Left lung (tissue), 10 donors: ENCODE data around the gene LRMDA. TPM values are rescaled to one million over a fixed set of nuclear protein-coding genes. Genes with fewer than 3 reads are reported as not detected.

Source experiments
- ATAC-seq: fragments of 200-7000 bp; cut with Tn5 transposase; one replicate; pipeline ENCODE4 v1.9.1; 2020; ENCODE audit warnings: moderate library complexity
- DNase-seq, 4 donors: peaks; one replicate each; pipeline ENCODE4 v3.0.0-alpha.2; 2013 to 2020
- H3K27ac ChIP-seq, 2 donors: fragments of 200-600 bp; sonication (generic) in 1 of 2; one replicate each; pipeline versions ENCODE4 v1.5.0 to v1.8.0; 2020 to 2021
- H3K27me3 ChIP-seq, 2 donors: fragments of 200-600 bp; sonication (generic) in 1 of 2; one replicate each; pipeline versions ENCODE4 v1.5.0 to v1.8.0; 2020 to 2021
- H3K36me3 ChIP-seq, 2 donors: fragments of 200-600 bp; sonication (generic) in 1 of 2; one replicate each; pipeline versions ENCODE4 v1.5.0 to v1.8.0; 2020 to 2021
- H3K4me1 ChIP-seq, 2 donors: fragments of 200-600 bp; one replicate each; pipeline ENCODE4 v1.8.0; 2021
- H3K4me3 ChIP-seq, 2 donors: fragments of 200-600 bp; sonication (generic) in 1 of 2; one replicate each; pipeline versions ENCODE4 v1.5.0 to v1.8.0; 2020 to 2021; ENCODE audit warnings: mild to moderate bottlenecking in 1 of 2
- H3K9me3 ChIP-seq, 2 donors: fragments of 200-600 bp; sonication (generic) in 1 of 2; one replicate each; pipeline versions ENCODE4 v1.5.0 to v1.8.0; 2020 to 2021
- intact Hi-C, 2 donors: fragments of 100-400 bp; cut with DNase I; formaldehyde crosslinking; loops; one replicate each; pipeline versions ENCODE4 v1.11.2 to v1.14.2; 2022
- polyA plus RNA-seq, 6 donors: library from polyadenylated mRNA; unstranded; fragments of 120-200 nt; gene quantifications; one replicate each; pipeline ENCODE4 v1.2.1, GENCODE V29; 2013; ENCODE audit not compliant: insufficient read length in 6 of 6
- total RNA-seq, 2 donors: library from RNA; stranded (reverse); fragmentation: NEBNext Ultra II Directional; extraction: Animal tissue kit (Norgen Biotek cat#: 25700); gene quantifications; one replicate each; pipeline ENCODE4 v1.2.1, GENCODE V29; 2021
- TF ChIP-seq, protein P1 (sequence below), 2 donors: fragments of 200-600 bp; sonication (generic) in 1 of 2; IDR thresholded peaks; one replicate each; pipeline versions ENCODE4 v1.5.0 to v1.8.0; 2021; ENCODE audit warnings: antibody characterized with exemption in 2 of 2
- donor health status: DM: no; HTN: yes; CAD: no.
- donor health status: DM: no; HTN: no; CAD: no.

The LRMDA gene
- total and polyA plus RNA-seq, 8 donors: 13.9 to 23.6 (median 18.7) TPM

DNA sequence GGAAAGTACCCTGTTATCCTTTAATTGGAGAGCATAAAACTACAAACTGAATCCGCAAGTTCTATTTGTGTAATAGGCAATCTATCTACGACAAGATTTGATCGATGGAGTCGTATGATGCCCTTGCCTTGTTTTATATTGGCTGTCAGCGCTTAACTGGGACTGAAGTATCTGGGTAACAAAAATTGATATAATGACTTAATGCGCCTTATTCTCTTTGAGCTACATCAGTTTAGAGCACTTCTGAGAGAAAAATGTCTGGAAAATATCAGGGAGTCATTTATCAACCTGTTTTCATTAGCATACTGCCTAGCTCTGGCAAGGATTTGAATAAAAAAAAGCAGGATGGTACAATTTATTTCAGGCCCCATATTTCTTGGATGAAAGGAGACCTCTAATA lies 262.1 kb downstream of the LRMDA start:
- no peaks in the 10 kb centered on the region for H3K9me3 ChIP-seq
- TF ChIP-seq, protein P1, sequence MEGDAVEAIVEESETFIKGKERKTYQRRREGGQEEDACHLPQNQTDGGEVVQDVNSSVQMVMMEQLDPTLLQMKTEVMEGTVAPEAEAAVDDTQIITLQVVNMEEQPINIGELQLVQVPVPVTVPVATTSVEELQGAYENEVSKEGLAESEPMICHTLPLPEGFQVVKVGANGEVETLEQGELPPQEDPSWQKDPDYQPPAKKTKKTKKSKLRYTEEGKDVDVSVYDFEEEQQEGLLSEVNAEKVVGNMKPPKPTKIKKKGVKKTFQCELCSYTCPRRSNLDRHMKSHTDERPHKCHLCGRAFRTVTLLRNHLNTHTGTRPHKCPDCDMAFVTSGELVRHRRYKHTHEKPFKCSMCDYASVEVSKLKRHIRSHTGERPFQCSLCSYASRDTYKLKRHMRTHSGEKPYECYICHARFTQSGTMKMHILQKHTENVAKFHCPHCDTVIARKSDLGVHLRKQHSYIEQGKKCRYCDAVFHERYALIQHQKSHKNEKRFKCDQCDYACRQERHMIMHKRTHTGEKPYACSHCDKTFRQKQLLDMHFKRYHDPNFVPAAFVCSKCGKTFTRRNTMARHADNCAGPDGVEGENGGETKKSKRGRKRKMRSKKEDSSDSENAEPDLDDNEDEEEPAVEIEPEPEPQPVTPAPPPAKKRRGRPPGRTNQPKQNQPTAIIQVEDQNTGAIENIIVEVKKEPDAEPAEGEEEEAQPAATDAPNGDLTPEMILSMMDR (IDR thresholded peaks at IDR 0.05): no peak
- ATAC-seq (no peak), DNase-seq (no peak)
- H3K4me3 ChIP-seq: no peak overlapping the region
- no peaks in the 10 kb centered on the region for H3K27me3 ChIP-seq
- H3K27ac ChIP-seq: no peak overlapping the region
- intact Hi-C loops: no loop called here
- peaks cover 5 to 7% of the 10 kb centered on the region in 2 donors for H3K4me1 ChIP-seq
- no peaks in the 10 kb centered on the region for H3K36me3 ChIP-seq

DNA sequence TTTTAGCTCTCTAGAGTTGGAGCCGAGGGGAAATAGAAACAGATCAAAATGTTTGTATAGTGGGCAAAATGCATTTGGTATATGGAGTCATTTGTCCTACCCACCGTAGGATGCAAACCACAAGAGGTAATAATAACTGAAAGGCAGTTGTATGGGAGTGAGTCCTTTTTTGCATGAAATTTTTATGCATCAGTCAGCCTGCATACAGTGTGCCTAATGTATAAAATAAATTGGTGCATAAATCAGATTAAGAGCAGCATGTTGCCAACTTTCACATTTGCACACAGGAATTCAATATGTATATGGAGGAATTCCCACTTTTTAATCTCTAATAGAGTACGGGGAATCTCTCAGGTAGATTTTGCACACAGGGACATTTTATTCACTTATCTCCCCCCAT lies 262.8 kb downstream of the LRMDA start:
- ATAC-seq (no peak), DNase-seq (no peak)
- no peaks in the 10 kb centered on the region for H3K9me3 ChIP-seq
- H3K36me3 ChIP-seq: no peaks in the 10 kb centered on the region
- H3K27ac ChIP-seq: no peak overlapping the region
- intact Hi-C loops: no loop called here
- H3K4me3 ChIP-seq: no peak overlapping the region
- no peaks in the 10 kb centered on the region for H3K27me3 ChIP-seq
- TF ChIP-seq, protein P1 (IDR thresholded peaks at IDR 0.05): no peak
- peaks cover 2% of the 10 kb centered on the region in 2 donors for H3K4me1 ChIP-seq

GRCh38 chr10:75694790-75695189 lies 263.4 kb downstream of the LRMDA start:
- Histone ChIP-seq H3K27me3 (no peaks in the 10 kb centered on the region), H3K9me3 (no peaks in the 10 kb centered on the region), H3K27ac (no peak overlapping the region), H3K36me3 (no peaks in the 10 kb centered on the region), H3K4me3 (no peak overlapping the region), H3K4me1 (no peaks in the 10 kb centered on the region)
- no peak for DNase-seq
- intact Hi-C loops: no loop called here
- peak; percentile 25 for ATAC-seq
- TF ChIP-seq, protein P1 (IDR thresholded peaks at IDR 0.05): no peak

- no peaks in the 10 kb centered on the region for H3K9me3 ChIP-seq
- H3K27ac ChIP-seq: no peak overlapping the region
- ATAC-seq: no peak
- TF ChIP-seq, protein P1 (IDR thresholded peaks at IDR 0.05): no peak
- DNase-seq: no peak
- H3K4me3 ChIP-seq: no peak overlapping the region
- no peaks in the 10 kb centered on the region for H3K36me3 ChIP-seq
- H3K4me1 ChIP-seq: no peaks in the 10 kb centered on the region
- H3K27me3 ChIP-seq: no peaks in the 10 kb centered on the region
- intact Hi-C loops: no loop called here
These were observed 264.6 kb downstream of the LRMDA start for GRCh38 chr10:75695994-75696393.

- H3K4me1 ChIP-seq: no peaks in the 10 kb centered on the region
- H3K36me3 ChIP-seq: no peaks in the 10 kb centered on the region
- no peak overlapping the region for H3K4me3 ChIP-seq
- no peaks in the 10 kb centered on the region for H3K9me3 ChIP-seq
- intact Hi-C loops: no loop called here
- no peak for DNase-seq
- no peak overlapping the region for H3K27ac ChIP-seq
- H3K27me3 ChIP-seq: no peaks in the 10 kb centered on the region
- TF ChIP-seq, protein P1 (IDR thresholded peaks at IDR 0.05): no peak
- ATAC-seq: no peak
These were observed 265.1 kb downstream of the LRMDA start for GRCh38 chr10:75696536-75696935.
